GM19468 (cell line): Measurements from ENCODE around the gene CSPG4.
"Not testable (repeated sequence)": the region's sequence is repeated elsewhere in the genome, so short reads cannot be mapped to it uniquely, and the experiment has no call there.

ENCODE experiments used
- ATAC-seq: cut with Tn5 transposase; IDR thresholded peaks from one replicate; pipeline ENCODE4 v1.9.1; 2021; ENCODE audit warnings: mild to moderate bottlenecking, moderate library complexity, moderate number of reproducible peaks; ENCODE audit not compliant: unreplicated experiment; ENCODE audit errors: extremely low read depth

The CSPG4 gene

GRCh38 chr15:75738647-75739325, 26.1 kb upstream of the CSPG4 start:
- peak; percentile 87 for ATAC-seq

GRCh38 chr15:75738014-75738646, 25.5 kb upstream of the CSPG4 start:
- no peak for ATAC-seq

- not testable (repeated sequence) for ATAC-seq
Measured at GRCh38 chr15:75737116-75738013, 24.7 kb upstream of the CSPG4 start.

GRCh38 chr15:75736256-75736655, 23.6 kb upstream of the CSPG4 start:
- ATAC-seq: no peak

GRCh38 chr15:75734861-75735760, 22.5 kb upstream of the CSPG4 start:
- not testable (repeated sequence) for ATAC-seq

- ATAC-seq: no peak
Measured at GRCh38 chr15:75733761-75734651, 21.4 kb upstream of the CSPG4 start.

GRCh38 chr15:75732809-75733451, 20.3 kb upstream of the CSPG4 start:
- no peak for ATAC-seq

GRCh38 chr15:75732177-75732808, 19.6 kb upstream of the CSPG4 start:
- no peak for ATAC-seq

- ATAC-seq: no peak
Measured at GRCh38 chr15:75731248-75732151, 18.9 kb upstream of the CSPG4 start.

GRCh38 chr15:75730376-75731247, 18.0 kb upstream of the CSPG4 start:
- not testable (repeated sequence) for ATAC-seq

- no peak for ATAC-seq
Measured at GRCh38 chr15:75729326-75730069, 16.9 kb upstream of the CSPG4 start.

- no peak for ATAC-seq
Measured at GRCh38 chr15:75727851-75728715, 15.4 kb upstream of the CSPG4 start.

- no peak for ATAC-seq
Measured at GRCh38 chr15:75727031-75727531, 14.4 kb upstream of the CSPG4 start.
